PC-3 (cell line): ENCODE data around the gene AEBP1. TPM values are rescaled to one million over a fixed set of nuclear protein-coding genes. Genes with fewer than 3 reads are reported as not detected.

ENCODE experiments used
- ATAC-seq: fragments of 200-7000 bp; cut with Tn5 transposase; 2 replicates; pipeline ENCODE4 v1.9.1; 2020; ENCODE audit warnings: mild to moderate bottlenecking, moderate library complexity
- BruUV-seq: library from RNA; stranded (reverse); fragments of 400-500 nt; replicated peaks from 2 replicates; lab custom pipeline; 2021; lab: Mats Ljungman, UMichigan
- CTCF ChIA-PET: fragments of 300-600 bp; sonication (Branson Sonifier 250); formaldehyde crosslinking; loops from one replicate; lab custom pipeline; 2022; ENCODE audit warnings: antibody characterized with exemption; lab: Charles Lee
- POLR2A ChIA-PET: fragments of 300-600 bp; sonication (Branson Sonifier 250); formaldehyde crosslinking; loops from one replicate; lab custom pipeline; 2022; ENCODE audit warnings: antibody characterized with exemption; ENCODE audit not compliant: unreplicated experiment; lab: Charles Lee
- DNase-seq: peaks from one replicate; pipeline ENCODE4 v3.0.0-alpha.2; 2015
- H2AFZ ChIP-seq: fragments of 300-600 bp; sonication (generic); 2 replicates; pipeline ENCODE4 v1.6.0; 2016; ENCODE audit warnings: antibody characterized with exemption, low read length
- H3F3A ChIP-seq: fragments of 300-600 bp; sonication (generic); one replicate; pipeline ENCODE4 v1.6.0; 2017; ENCODE audit warnings: antibody characterized with exemption, low read length, control low read depth, mild to moderate bottlenecking; ENCODE audit not compliant: unreplicated experiment
- H3K27ac ChIP-seq: fragments of 300-600 bp; sonication (generic); 2 replicates; pipeline ENCODE4 v1.5.1; 2016; ENCODE audit warnings: mild to moderate bottlenecking, low read length
- H3K27me3 ChIP-seq: fragments of 300-600 bp; sonication (generic); 2 replicates; pipeline ENCODE4 v1.6.1; 2016; ENCODE audit warnings: low read length, mixed read lengths
- H3K36me3 ChIP-seq: fragments of 300-600 bp; sonication (generic); 2 replicates; pipeline ENCODE4 v1.6.1; 2016; ENCODE audit warnings: low read depth, mixed run types, low read length, mixed read lengths
- H3K4me1 ChIP-seq: fragments of 300-600 bp; sonication (generic); 2 replicates; pipeline ENCODE4 v1.5.1; 2016; ENCODE audit warnings: low read length; ENCODE audit not compliant: insufficient read depth
- H3K4me2 ChIP-seq: fragments of 300-600 bp; sonication (generic); 2 replicates; pipeline ENCODE4 v1.6.0; 2016; ENCODE audit warnings: low read length
- H3K4me3 ChIP-seq: fragments of 300-600 bp; sonication (generic); 2 replicates; pipeline ENCODE4 v1.5.1; 2016; ENCODE audit warnings: mild to moderate bottlenecking, low read length, mixed read lengths
- H3K79me2 ChIP-seq: fragments of 300-600 bp; sonication (generic); 2 replicates; pipeline ENCODE4 v1.6.1; 2017; ENCODE audit warnings: low read length, mixed read lengths
- H3K9ac ChIP-seq: fragments of 300-600 bp; sonication (generic); 2 replicates; pipeline ENCODE4 v1.6.0; 2016; ENCODE audit warnings: mild to moderate bottlenecking, low read length
- H3K9me2 ChIP-seq: fragments of 300-600 bp; sonication (generic); replicated peaks from 2 replicates; pipeline ENCODE4 v1.6.1; 2016; ENCODE audit warnings: mixed run types, low read length, mixed read lengths
- H3K9me3 ChIP-seq: fragments of 300-600 bp; sonication (generic); 2 replicates; pipeline ENCODE4 v1.6.1; 2016; ENCODE audit warnings: low read length, mixed read lengths
- H4K20me1 ChIP-seq: fragments of 300-600 bp; sonication (generic); 2 replicates; pipeline ENCODE4 v1.6.1; 2016; ENCODE audit warnings: low read length, mixed read lengths
- CTCF ChIP-seq: fragments of 300-600 bp; sonication (generic); conservative IDR thresholded peaks from 2 replicates; pipeline ENCODE4 v1.5.1; 2017; ENCODE audit warnings: antibody characterized with exemption, low read depth, mild to moderate bottlenecking, low read length
- EZH2 ChIP-seq: fragments of 300-600 bp; sonication (generic); IDR thresholded peaks from one replicate; pipeline ENCODE4 v1.6.1; 2017; ENCODE audit warnings: antibody characterized with exemption, mild to moderate bottlenecking, low read length; ENCODE audit not compliant: unreplicated experiment
- EZH2phosphoT487 ChIP-seq: fragments of 300-600 bp; sonication (generic); IDR thresholded peaks from 2 replicates; pipeline ENCODE4 v1.6.1; 2018; ENCODE audit warnings: mild to moderate bottlenecking, antibody characterized with exemption, low read length, borderline replicate concordance
- intact Hi-C: fragments of 100-400 bp; cut with micrococcal nuclease; formaldehyde crosslinking; loops from 2 replicates; pipeline ENCODE4 v1.9.0; 2023
- total RNA-seq: library from RNA; depleted of rRNA; stranded (reverse); fragments of >200 nt; gene quantifications from 2 replicates; pipeline ENCODE4 v1.2.3, GENCODE V29; 2014

Gene AEBP1
- total RNA-seq, 1 experiment from 2014 or later = not detected

GRCh38 chr7:44073664-44074348 is 30.3 kb upstream of the AEBP1 start:
- no peaks in the 10 kb centered on the region for H3K9me2 ChIP-seq
- POLR2A ChIA-PET = no interaction called here
- H3K79me2 ChIP-seq = peaks cover 5% of the 10 kb centered on the region; the same call in 1 of the 2 replicates
- TF ChIP-seq CTCF (no peak), EZH2phosphoT487 (no peak), EZH2 (no peak)
- H2AFZ ChIP-seq = peak overlapping the region; percentile 57
- H3F3A ChIP-seq = peaks cover 12% of the 10 kb centered on the region
- ATAC-seq = peak; percentile 63
- H3K4me1 ChIP-seq = peaks cover 49% of the 10 kb centered on the region
- H3K9me3 ChIP-seq = no peaks in the 10 kb centered on the region
- CTCF ChIA-PET = no interaction called here
- peak overlapping the region; percentile 91 for H3K9ac ChIP-seq
- intact Hi-C loops = no loop called here
- H3K27me3 ChIP-seq = no peaks in the 10 kb centered on the region
- H4K20me1 ChIP-seq = no peaks in the 10 kb centered on the region
- H3K27ac ChIP-seq = peak overlapping the region; percentile 99
- peak; percentile 87 for DNase-seq
- peaks cover 16% of the 10 kb centered on the region; the same call in 1 of the 2 replicates for H3K36me3 ChIP-seq
- peak overlapping the region; percentile 67 for H3K4me3 ChIP-seq
- peak overlapping the region; percentile 93 for H3K4me2 ChIP-seq
- no TSS peak for BruUV-seq

- POLR2A ChIA-PET = no interaction called here
Measured at GRCh38 chr7:44074349-44074695, 29.8 kb upstream of the AEBP1 start.

More at GRCh38 chr7:44074349-44074695, 29.8 kb upstream of the AEBP1 start:
- TF ChIP-seq EZH2phosphoT487 = no peak
- no peak for TF ChIP-seq CTCF
- no peak for TF ChIP-seq EZH2
- Histone ChIP-seq H2AFZ (no peak overlapping the region), H3K9me3 (no peaks in the 10 kb centered on the region), H3K36me3 (peaks cover 18% of the 10 kb centered on the region; the same call in 1 of the 2 replicates), H3K9me2 (no peaks in the 10 kb centered on the region), H3F3A (peaks cover 9% of the 10 kb centered on the region), H4K20me1 (no peaks in the 10 kb centered on the region), H3K4me2 (peak overlapping the region; percentile 93), H3K4me3 (no peak overlapping the region; the same call in 1 of the 2 replicates), H3K9ac (peak overlapping the region; percentile 91), H3K27ac (peak overlapping the region; percentile 99), H3K79me2 (peaks cover 5% of the 10 kb centered on the region; the same call in 1 of the 2 replicates), H3K27me3 (no peaks in the 10 kb centered on the region), H3K4me1 (peaks cover 49% of the 10 kb centered on the region)
- intact Hi-C loops = no loop called here
- no peak for ATAC-seq
- no peak for DNase-seq
- TSS peak; percentile 34 for BruUV-seq
- CTCF ChIA-PET = no interaction called here
